DMS79 treated with DMSO at 0.1 percent for 48 hours (cell line): ENCODE measurements around the gene OTOP2.
"Not testable (repeated sequence)": the region's sequence is repeated elsewhere in the genome, so short reads cannot be mapped to it uniquely, and the experiment has no call there.

Source experiments
- DNase-seq: peaks from one replicate; lab custom pipeline; 2025; lab: John Stamatoyannopoulos, UW

The OTOP2 gene

GRCh38 chr17:74951680-74952421 lies 27.8 kb downstream of the OTOP2 start:
- no peak for DNase-seq

GRCh38 chr17:74952431-74953133 lies 28.5 kb downstream of the OTOP2 start:
- DNase-seq: no peak

- DNase-seq: no peak
Observed at GRCh38 chr17:74953134-74953687, 29.1 kb downstream of the OTOP2 start.

GRCh38 chr17:74954115-74954514 lies 30.0 kb downstream of the OTOP2 start:
- DNase-seq: no peak

GRCh38 chr17:74954665-74955421 lies 30.8 kb downstream of the OTOP2 start:
- DNase-seq: no peak

GRCh38 chr17:74956093-74956492 lies 32.0 kb downstream of the OTOP2 start:
- no peak for DNase-seq

GRCh38 chr17:74957935-74958740 lies 34.1 kb downstream of the OTOP2 start:
- DNase-seq: peak; percentile 6

GRCh38 chr17:74959826-74960515 lies 35.9 kb downstream of the OTOP2 start:
- DNase-seq: no peak

- no peak for DNase-seq
Observed at GRCh38 chr17:74960570-74961342, 36.7 kb downstream of the OTOP2 start.

- peak; percentile 44 for DNase-seq
Observed at GRCh38 chr17:74961657-74962350, 37.7 kb downstream of the OTOP2 start.

- DNase-seq: no peak
Observed at GRCh38 chr17:74962622-74963394, 38.7 kb downstream of the OTOP2 start.

GRCh38 chr17:74963656-74964055 lies 39.6 kb downstream of the OTOP2 start:
- DNase-seq: no peak

GRCh38 chr17:74964246-74964761 lies 40.2 kb downstream of the OTOP2 start:
- DNase-seq: no peak

GRCh38 chr17:74964988-74965622 lies 41.0 kb downstream of the OTOP2 start:
- DNase-seq: no peak

- no peak for DNase-seq
Observed at GRCh38 chr17:74968361-74968780, 44.3 kb downstream of the OTOP2 start.

- DNase-seq: not testable (repeated sequence)
Observed at GRCh38 chr17:74969501-74969900, 45.4 kb downstream of the OTOP2 start.

GRCh38 chr17:74970395-74970794 lies 46.3 kb downstream of the OTOP2 start:
- DNase-seq: no peak
